Vagina (tissue), 2 donors: ENCODE data around the gene ELP5.

Experiments used
- POLR2A ChIP-seq, 2 donors: fragments of 450-650 bp; IDR thresholded peaks; one replicate each; pipeline ENCODE4 v1.6.1; 2017; ENCODE audit warnings: antibody characterized with exemption in 2 of 2, mild to moderate bottlenecking in 2 of 2, moderate library complexity in 2 of 2
- POLR2AphosphoS5 ChIP-seq, 2 donors: sonication (generic); formaldehyde crosslinking; IDR thresholded peaks; one replicate each; pipeline ENCODE4 v1.9.0; 2017; ENCODE audit warnings: antibody characterized with exemption in 2 of 2, mild to moderate bottlenecking in 2 of 2, low read depth in 1 of 2; ENCODE audit not compliant: insufficient read depth in 1 of 2
- TF ChIP-seq, protein P1 (sequence below), 3 experiments: fragments of 450-650 bp in 2 of 3; fragments of 200-600 bp in 1 of 3; sonication (generic) in 1 of 3; IDR thresholded peaks; one replicate each; pipeline ENCODE4 v1.5.1; 2017 to 2019; ENCODE audit warnings: antibody characterized with exemption in 3 of 3, mild to moderate bottlenecking in 2 of 3, moderate library complexity in 2 of 3

DNA sequence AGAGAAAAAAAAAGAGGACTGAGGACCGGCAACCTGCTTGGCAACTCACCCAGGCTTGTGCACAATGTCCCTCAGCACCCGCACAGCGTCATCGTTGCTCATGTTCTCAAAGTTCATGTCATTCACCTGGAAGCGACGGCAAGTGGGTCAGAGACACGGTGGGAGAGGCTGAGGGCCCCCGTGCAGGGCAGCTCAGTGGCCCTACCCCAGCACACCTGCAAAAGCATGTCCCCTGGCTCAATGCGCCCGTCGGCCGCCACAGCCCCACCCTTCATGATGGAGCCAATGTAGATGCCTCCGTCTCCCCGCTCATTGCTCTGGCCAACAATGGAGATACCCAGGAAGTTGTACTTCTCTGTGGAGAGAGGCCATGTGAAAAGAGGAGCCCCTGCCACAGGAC lies 23.1 kb upstream of the ELP5 start:
- TF ChIP-seq, protein P1, sequence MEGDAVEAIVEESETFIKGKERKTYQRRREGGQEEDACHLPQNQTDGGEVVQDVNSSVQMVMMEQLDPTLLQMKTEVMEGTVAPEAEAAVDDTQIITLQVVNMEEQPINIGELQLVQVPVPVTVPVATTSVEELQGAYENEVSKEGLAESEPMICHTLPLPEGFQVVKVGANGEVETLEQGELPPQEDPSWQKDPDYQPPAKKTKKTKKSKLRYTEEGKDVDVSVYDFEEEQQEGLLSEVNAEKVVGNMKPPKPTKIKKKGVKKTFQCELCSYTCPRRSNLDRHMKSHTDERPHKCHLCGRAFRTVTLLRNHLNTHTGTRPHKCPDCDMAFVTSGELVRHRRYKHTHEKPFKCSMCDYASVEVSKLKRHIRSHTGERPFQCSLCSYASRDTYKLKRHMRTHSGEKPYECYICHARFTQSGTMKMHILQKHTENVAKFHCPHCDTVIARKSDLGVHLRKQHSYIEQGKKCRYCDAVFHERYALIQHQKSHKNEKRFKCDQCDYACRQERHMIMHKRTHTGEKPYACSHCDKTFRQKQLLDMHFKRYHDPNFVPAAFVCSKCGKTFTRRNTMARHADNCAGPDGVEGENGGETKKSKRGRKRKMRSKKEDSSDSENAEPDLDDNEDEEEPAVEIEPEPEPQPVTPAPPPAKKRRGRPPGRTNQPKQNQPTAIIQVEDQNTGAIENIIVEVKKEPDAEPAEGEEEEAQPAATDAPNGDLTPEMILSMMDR (IDR thresholded peaks at IDR 0.05): no peak
- no peak for TF ChIP-seq POLR2A (IDR thresholded peaks at IDR 0.05)
- no peak for TF ChIP-seq POLR2AphosphoS5 (IDR thresholded peaks at IDR 0.05; ENCODE audit: insufficient read depth in 1 of 2, low read depth in 1 of 2)
